Stimulated activated CD4-positive, alpha-beta T cell treated with anti-CD3 and anti-CD28 coated beads, TNF-alpha, amount 100 ng/mL, for 48 hours (primary cell): ENCODE data around the gene PRUNE2.

Source experiments
- DNase-seq, 3 donors: peaks; one replicate each; pipeline ENCODE4 v3.0.0-alpha.2; 2020; ENCODE audit warnings: low read depth in 3 of 3

The PRUNE2 gene

DNA sequence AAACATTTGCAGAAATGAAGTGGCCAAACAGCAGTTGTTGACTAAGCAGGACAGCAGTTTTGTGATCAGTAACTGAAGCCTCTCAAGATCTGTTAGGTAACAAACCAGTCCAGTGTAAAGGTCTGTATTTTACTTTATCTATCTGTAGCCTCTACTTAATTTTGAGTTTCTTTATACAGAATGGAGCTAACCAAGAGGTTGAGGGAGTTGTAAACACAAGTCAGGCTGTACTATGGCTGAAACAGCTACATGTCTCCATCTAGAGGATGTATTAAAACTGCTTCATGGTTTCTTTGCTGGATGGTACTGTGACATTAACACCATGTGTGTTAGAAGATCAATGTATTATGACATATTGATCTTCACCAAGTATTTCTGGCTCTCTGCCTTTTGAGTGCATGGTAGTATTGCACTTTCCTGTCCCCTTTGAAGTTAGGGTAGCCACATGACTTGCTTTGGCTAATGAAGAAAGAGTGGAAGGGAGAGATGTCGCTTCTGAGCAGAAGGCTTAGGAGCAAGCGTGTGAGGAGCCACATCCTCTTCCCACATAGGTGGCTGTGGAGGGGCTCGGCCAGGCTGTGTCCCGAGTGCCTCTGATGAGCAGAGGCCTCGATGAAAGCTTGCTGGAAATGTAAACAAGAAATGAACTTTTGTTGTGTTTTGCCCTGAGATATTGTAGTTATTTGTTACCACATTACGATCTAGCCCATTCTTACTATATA lies 247.2 kb downstream of the PRUNE2 start:
- DNase-seq, result no peak

DNA sequence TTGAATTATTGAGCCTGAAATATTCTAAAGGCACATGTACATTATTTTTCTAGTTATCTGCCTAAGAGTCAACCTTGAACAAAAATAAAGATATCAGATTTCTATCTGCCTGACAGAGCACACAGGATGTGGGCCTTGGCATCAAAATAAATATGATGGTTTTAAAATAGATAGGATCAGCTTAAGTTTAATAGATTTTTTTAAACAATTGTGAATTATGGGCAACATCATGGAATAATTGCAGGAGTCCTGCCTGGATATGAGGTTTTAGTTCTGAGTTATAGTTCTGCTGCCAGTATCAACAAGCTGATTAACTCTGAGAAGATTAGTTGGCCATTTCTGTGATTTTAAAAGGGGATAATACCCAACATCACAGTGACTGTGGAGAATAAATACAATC lies 248.6 kb downstream of the PRUNE2 start:
- no peak for DNase-seq

GRCh38 chr9:76655971-76656370 lies 249.9 kb downstream of the PRUNE2 start:
- no peak for DNase-seq

DNA sequence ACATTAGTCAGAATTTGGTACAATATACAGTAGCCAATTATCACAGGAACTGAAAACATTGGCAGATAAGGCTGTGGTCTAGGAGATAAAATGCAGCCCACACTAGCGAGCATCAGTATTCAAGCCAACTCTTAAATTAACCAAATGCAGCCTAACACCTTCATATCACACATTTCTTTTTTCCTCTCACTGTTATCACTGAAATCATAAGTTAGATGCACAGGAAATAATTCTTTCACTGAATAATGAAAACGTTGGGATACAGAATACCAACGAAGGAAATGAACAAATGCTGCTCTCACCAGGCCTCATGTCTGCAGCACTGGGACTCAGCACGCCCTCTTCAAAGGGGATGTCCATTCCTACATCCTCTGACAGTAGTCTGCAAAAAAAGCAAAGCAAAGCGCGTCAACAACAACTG lies 250.8 kb downstream of the PRUNE2 start:
- no peak for DNase-seq

DNA sequence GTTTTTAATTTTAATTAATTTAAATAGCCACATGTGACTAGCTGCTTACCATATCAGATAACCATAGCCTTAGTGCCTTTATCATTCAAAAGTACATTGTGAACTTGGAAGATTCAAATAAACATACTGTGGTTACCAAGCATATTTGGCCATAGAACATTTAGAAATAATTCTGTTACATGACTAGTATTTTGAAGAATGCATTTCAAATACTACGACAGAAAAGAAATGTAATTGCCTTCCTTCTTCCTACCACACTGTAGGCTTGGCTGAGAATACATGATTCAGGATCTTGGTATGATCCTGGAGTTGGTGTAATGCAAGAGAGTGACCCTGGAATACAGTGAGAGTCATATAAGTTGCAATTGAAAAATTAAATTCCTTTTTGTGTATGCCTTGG lies 251.3 kb downstream of the PRUNE2 start:
- no peak for DNase-seq

- no peak for DNase-seq
Measured at GRCh38 chr9:76654051-76654461, 251.9 kb downstream of the PRUNE2 start.

- DNase-seq, result no peak
Measured at GRCh38 chr9:76652894-76653293, 253.0 kb downstream of the PRUNE2 start.

- no peak for DNase-seq
Measured at GRCh38 chr9:76651119-76651705, 254.7 kb downstream of the PRUNE2 start.

- no peak for DNase-seq
Measured at GRCh38 chr9:76650692-76651091, 255.2 kb downstream of the PRUNE2 start.

- DNase-seq, result no peak
Measured at GRCh38 chr9:76649894-76650293, 256.0 kb downstream of the PRUNE2 start.

- no peak for DNase-seq
Measured at GRCh38 chr9:76646249-76646648, 259.7 kb downstream of the PRUNE2 start.

DNA sequence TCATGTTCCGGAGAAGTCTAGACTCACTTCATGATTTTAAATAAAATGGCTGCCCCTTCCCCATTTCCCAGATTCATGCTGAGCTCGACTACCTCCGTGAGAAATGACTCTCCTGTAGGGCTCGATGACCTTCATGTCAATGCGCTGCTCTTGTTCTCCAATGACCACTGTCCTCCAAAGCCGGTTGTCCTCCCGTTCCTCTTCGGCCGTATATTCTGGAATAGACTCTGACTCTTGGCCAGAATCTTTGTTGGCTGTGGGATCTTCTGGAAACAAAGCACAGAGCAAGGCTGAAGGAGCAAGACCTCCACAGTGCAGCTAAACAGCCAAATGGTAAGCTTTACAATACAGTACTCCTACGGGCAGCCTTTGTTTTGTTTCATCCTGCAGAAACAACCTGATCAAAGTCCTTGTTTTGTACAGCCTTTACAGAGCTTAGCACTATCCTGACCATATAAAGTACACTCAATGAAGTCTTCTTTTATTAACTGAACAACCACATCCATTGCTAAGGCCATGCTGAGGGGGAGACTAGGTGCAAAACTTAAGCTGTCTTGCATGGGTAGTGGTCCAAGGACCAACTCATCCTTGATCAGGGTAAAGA lies 261.2 kb downstream of the PRUNE2 start:
- DNase-seq, result no peak

DNA sequence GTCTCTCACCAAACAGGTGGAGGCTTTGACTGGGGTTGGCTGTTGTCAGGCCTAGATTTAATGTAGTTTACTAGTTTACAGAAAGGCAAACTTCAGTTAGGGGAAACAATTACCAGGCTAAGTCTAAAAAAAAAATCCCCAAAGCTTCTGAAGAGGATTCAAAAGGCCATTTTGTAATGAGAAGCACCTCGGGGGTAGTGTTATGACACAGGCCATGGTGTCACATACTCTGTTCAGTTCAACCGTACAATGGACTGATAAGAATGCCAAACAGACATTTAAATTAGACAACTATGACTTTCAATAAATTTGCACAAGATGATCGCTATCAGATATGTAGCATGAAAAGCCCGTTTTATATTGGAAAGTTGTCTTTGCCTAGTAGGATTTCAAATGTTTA lies 261.7 kb downstream of the PRUNE2 start:
- DNase-seq, result no peak

GRCh38 chr9:76643399-76644117 lies 262.4 kb downstream of the PRUNE2 start:
- DNase-seq, result no peak

DNA sequence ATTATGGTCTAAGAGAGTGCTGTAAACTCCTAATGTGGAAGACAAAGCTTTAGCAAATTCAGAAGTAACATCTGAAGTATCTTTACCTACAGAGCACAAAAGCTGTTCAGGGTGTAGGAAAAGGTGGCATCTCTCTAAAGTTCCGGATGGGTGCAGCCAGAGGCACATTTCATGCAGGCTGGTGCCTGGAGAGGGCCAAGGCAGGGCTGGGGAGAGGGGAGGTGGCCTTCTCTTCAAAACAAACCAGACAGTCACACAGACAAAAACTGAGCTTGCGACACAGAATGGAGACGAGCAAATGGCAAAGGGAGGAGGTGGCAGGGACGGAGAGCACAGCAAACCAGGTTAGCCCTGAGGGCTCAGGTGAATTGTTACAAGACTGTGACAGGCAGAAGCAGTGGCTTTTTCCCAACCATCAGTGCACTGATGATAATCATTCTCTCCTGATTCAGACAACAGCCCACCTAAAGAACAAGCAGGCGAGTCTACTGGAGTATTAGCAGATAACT lies 263.2 kb downstream of the PRUNE2 start:
- no peak for DNase-seq

DNA sequence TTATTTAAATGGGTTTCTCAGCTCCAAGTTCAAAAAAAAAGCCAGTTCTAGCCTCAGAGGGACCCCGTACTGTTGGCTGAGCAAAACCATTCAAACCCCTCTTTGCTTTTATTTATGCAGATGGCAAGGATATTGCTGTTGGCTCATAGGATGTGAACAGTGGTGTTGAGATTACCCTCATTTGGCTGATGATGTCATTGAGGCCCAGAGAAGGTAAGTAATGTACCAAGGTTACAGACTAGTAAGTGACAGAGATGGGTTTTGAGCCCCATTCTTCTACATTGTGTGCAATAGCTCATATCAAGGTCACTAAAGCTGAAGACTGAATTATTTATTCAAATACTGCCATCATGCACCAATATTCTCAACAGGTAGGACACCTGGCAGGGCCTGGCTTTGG lies 263.8 kb downstream of the PRUNE2 start:
- no peak for DNase-seq

DNA sequence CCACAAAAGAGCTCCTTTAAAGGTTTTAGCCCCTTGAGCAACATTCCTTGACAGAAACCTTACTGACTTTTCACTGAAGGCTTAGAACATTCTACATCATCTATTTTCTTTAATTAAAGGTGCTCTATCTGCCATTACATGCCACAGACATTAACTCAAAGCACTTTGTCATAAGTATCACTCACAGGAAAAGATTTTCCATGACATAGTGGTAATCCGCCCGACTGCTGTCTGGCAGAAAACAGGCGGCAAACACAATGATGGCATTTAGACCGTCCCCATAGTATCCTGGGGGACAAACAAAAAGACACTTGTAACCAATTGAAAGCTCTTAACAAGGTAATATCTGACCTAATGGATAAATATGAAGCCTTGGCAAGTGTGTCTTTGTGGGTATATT lies 267.9 kb downstream of the PRUNE2 start:
- DNase-seq, result no peak

GRCh38 chr9:76637416-76637815 lies 268.5 kb downstream of the PRUNE2 start:
- no peak for DNase-seq

GRCh38 chr9:76634356-76635054 lies 271.4 kb downstream of the PRUNE2 start:
- no peak for DNase-seq

- DNase-seq, result no peak
Measured at GRCh38 chr9:76630916-76631315, 275.0 kb downstream of the PRUNE2 start.

DNA sequence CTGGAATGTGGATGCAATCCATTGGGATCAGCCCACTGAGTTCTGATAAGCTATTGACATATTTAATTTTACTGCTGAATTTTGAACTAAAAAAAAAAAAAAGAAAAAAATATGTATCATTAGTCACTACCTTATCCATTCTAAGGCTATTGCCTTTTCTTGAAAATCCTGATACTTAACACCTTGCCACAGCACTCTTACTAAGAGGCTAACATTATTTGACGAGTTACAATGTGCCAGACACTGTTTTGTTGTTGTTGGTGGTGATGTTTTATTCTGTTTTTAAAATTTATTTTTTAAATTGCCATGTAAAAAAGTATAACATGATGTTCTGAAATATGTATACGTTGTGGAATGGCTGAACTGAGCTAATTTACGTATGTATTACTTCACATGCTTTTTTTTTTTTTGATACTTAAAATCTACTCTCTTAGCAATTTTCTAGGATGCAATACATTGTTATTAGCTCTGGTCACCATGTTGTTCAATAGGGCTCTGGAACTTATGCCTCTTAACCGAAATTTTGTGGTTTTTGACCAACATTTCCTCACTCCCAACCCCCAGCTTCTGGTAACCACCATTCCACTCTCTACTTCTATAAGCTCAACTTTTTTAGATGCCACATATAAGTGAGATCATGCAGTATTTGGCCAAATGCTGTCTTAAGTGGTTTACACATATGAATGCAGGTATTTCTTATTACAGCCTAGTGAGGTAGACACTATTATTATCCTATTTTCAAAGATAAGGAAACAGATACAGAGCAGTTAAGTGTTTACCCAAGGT lies 276.5 kb downstream of the PRUNE2 start:
- no peak for DNase-seq
